Peyer's patch (tissue), 4 donors: ENCODE measurements around the gene GPATCH2. TPM values are rescaled to one million over a fixed set of nuclear protein-coding genes. Genes with fewer than 3 reads are reported as not detected.
"Not testable (repeated sequence)": the region's sequence is repeated elsewhere in the genome, so short reads cannot be mapped to it uniquely, and the experiment has no call there.

Source experiments
- DNase-seq, 3 donors: peaks; one replicate each; pipeline ENCODE4 v3.0.0-alpha.2; 2017 to 2019
- H3K27ac ChIP-seq, 4 donors: fragments of 200-600 bp; sonication (generic); one replicate each; pipeline ENCODE4 v1.5.1; 2016 to 2019
- H3K27me3 ChIP-seq, 2 donors: fragments of 200-600 bp; sonication (generic); one replicate each; pipeline ENCODE4 v1.5.1; 2019
- H3K36me3 ChIP-seq, 3 donors: fragments of 200-600 bp; sonication (generic); one replicate each; pipeline ENCODE4 v1.5.1; 2016 to 2019
- H3K4me1 ChIP-seq, 4 donors: fragments of 200-600 bp; sonication (generic); one replicate each; pipeline ENCODE4 v1.5.1; 2016 to 2019
- H3K4me3 ChIP-seq, 4 donors: fragments of 200-600 bp; sonication (generic); 1 replicate in 3 of 4; 2 replicates in 1 of 4; pipeline ENCODE4 v1.5.1; 2016 to 2019; ENCODE audit warnings: mild to moderate bottlenecking in 1 of 4
- H3K9me3 ChIP-seq, 4 donors: fragments of 200-600 bp; sonication (generic); one replicate each; pipeline ENCODE4 v1.5.1; 2016 to 2019; ENCODE audit warnings: mild to moderate bottlenecking in 1 of 4
- POLR2A ChIP-seq, 2 donors: fragments of 450-650 bp; IDR thresholded peaks; one replicate each; pipeline ENCODE4 v1.5.1; 2017; ENCODE audit warnings: antibody characterized with exemption in 2 of 2, mild to moderate bottlenecking in 2 of 2, moderate library complexity in 2 of 2
- total RNA-seq, 4 donors: library from RNA; depleted of rRNA; stranded (reverse); fragments of >200 nt; gene quantifications; one replicate each; pipeline ENCODE4 v1.1.0, GENCODE V29; 2016
- TF ChIP-seq, protein P1 (sequence below), 6 experiments: fragments of 450-650 bp in 4 of 6; fragments of 200-600 bp in 2 of 6; sonication (generic) in 1 of 6; IDR thresholded peaks; one replicate each; pipeline ENCODE4 v1.5.1; 2017 to 2019; ENCODE audit warnings: antibody characterized with exemption in 6 of 6, mild to moderate bottlenecking in 3 of 6, moderate library complexity in 1 of 6

The GPATCH2 gene
- total RNA-seq, 4 donors from 2014 or later, result 17.5 to 38.0 (median 24.7) TPM

DNA sequence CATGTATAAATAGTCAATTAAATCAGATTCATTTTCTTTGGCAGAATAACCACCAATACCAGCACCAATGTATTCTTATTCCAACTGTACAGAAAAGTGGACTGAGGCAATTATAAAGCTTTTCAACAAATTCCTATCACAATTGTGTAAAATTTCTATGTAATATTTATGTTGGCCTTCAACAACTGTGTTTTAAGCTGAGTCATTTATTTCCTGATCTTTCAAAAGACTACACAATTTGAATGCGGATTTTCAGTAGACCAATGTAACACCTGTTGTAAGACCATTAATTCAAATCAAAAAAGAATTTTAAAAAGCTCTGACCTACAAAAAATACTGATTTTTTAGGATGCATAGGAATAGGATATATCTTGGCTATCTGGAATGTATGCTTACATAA lies 25.5 kb downstream of the GPATCH2 start:
- Histone ChIP-seq H3K27me3 (no peaks in the 10 kb centered on the region), H3K9me3 (no peaks in the 10 kb centered on the region), H3K4me3 (no peak overlapping the region), H3K27ac (no peak overlapping the region), H3K36me3 (peaks cover 0 to 9% (median 0%) of the 10 kb centered on the region in 3 donors), H3K4me1 (no peaks in the 10 kb centered on the region)
- TF ChIP-seq POLR2A (IDR thresholded peaks at IDR 0.05), result no peak
- TF ChIP-seq, protein P1, sequence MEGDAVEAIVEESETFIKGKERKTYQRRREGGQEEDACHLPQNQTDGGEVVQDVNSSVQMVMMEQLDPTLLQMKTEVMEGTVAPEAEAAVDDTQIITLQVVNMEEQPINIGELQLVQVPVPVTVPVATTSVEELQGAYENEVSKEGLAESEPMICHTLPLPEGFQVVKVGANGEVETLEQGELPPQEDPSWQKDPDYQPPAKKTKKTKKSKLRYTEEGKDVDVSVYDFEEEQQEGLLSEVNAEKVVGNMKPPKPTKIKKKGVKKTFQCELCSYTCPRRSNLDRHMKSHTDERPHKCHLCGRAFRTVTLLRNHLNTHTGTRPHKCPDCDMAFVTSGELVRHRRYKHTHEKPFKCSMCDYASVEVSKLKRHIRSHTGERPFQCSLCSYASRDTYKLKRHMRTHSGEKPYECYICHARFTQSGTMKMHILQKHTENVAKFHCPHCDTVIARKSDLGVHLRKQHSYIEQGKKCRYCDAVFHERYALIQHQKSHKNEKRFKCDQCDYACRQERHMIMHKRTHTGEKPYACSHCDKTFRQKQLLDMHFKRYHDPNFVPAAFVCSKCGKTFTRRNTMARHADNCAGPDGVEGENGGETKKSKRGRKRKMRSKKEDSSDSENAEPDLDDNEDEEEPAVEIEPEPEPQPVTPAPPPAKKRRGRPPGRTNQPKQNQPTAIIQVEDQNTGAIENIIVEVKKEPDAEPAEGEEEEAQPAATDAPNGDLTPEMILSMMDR (IDR thresholded peaks at IDR 0.05), result no peak
- no peak for DNase-seq

- H3K4me1 ChIP-seq, result no peaks in the 10 kb centered on the region
- H3K9me3 ChIP-seq, result no peaks in the 10 kb centered on the region
- no peak overlapping the region for H3K4me3 ChIP-seq
- peaks cover 0 to 6% (median 0%) of the 10 kb centered on the region in 3 donors for H3K36me3 ChIP-seq
- TF ChIP-seq, protein P1 (IDR thresholded peaks at IDR 0.05), result no peak
- no peak for TF ChIP-seq POLR2A (IDR thresholded peaks at IDR 0.05)
- H3K27ac ChIP-seq, result no peak overlapping the region
- no peak for DNase-seq
- no peaks in the 10 kb centered on the region for H3K27me3 ChIP-seq
Observed at GRCh38 chr1:217602380-217602779, 28.5 kb downstream of the GPATCH2 start.

DNA sequence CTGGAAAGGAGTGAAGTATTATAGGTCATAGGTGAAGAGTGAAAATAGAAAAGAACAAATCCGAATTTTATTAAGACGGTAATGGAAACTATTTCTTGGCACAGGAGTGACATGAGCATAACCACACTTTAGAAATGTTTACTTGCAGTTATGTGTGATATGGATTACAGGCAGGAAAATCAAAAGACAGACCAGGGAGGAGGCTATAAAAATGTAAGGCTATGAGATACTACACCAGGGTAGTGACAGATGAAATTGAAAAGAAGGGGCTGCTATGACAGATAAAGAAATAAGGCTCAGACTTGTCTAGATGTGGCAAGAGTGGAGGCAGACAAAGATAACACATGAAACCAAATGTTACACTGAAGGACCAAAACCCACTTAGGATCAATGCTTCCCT lies 31.7 kb downstream of the GPATCH2 start:
- Histone ChIP-seq H3K27ac (no peak overlapping the region), H3K4me1 (no peaks in the 10 kb centered on the region), H3K9me3 (no peaks in the 10 kb centered on the region), H3K36me3 (peaks cover 0 to 6% (median 0%) of the 10 kb centered on the region in 3 donors), H3K27me3 (no peaks in the 10 kb centered on the region), H3K4me3 (no peak overlapping the region)
- no peak for TF ChIP-seq POLR2A (IDR thresholded peaks at IDR 0.05)
- TF ChIP-seq, protein P1 (IDR thresholded peaks at IDR 0.05), result no peak
- DNase-seq, result no peak

- H3K27me3 ChIP-seq, result no peaks in the 10 kb centered on the region
- no peaks in the 10 kb centered on the region for H3K9me3 ChIP-seq
- no peak overlapping the region for H3K4me3 ChIP-seq
- H3K36me3 ChIP-seq, result no peaks in the 10 kb centered on the region
- DNase-seq, result peak in 1 of 3 donors; percentile 51
- TF ChIP-seq POLR2A (IDR thresholded peaks at IDR 0.05), result no peak
- TF ChIP-seq, protein P1 (IDR thresholded peaks at IDR 0.05), result peak in 3 of 6 experiments; percentile 65 to 66 (median 65)
- no peak overlapping the region for H3K27ac ChIP-seq
- H3K4me1 ChIP-seq, result no peaks in the 10 kb centered on the region
Observed at GRCh38 chr1:217590598-217590997, 40.3 kb downstream of the GPATCH2 start.

GRCh38 chr1:217586586-217586985 lies 44.3 kb downstream of the GPATCH2 start:
- Histone ChIP-seq H3K27ac (no peak overlapping the region), H3K27me3 (no peaks in the 10 kb centered on the region), H3K4me1 (no peaks in the 10 kb centered on the region), H3K9me3 (no peaks in the 10 kb centered on the region), H3K4me3 (no peak overlapping the region), H3K36me3 (no peaks in the 10 kb centered on the region)
- TF ChIP-seq, protein P1 (IDR thresholded peaks at IDR 0.05), result no peak
- no peak for TF ChIP-seq POLR2A (IDR thresholded peaks at IDR 0.05)
- no peak for DNase-seq

- Histone ChIP-seq H3K4me3 (no peak overlapping the region), H3K27ac (no peak overlapping the region), H3K9me3 (no peaks in the 10 kb centered on the region), H3K36me3 (no peaks in the 10 kb centered on the region), H3K27me3 (no peaks in the 10 kb centered on the region), H3K4me1 (no peaks in the 10 kb centered on the region)
- TF ChIP-seq, protein P1 (IDR thresholded peaks at IDR 0.05), result no peak
- TF ChIP-seq POLR2A (IDR thresholded peaks at IDR 0.05), result no peak
- no peak for DNase-seq
Observed at GRCh38 chr1:217585577-217585976, 45.3 kb downstream of the GPATCH2 start.

DNA sequence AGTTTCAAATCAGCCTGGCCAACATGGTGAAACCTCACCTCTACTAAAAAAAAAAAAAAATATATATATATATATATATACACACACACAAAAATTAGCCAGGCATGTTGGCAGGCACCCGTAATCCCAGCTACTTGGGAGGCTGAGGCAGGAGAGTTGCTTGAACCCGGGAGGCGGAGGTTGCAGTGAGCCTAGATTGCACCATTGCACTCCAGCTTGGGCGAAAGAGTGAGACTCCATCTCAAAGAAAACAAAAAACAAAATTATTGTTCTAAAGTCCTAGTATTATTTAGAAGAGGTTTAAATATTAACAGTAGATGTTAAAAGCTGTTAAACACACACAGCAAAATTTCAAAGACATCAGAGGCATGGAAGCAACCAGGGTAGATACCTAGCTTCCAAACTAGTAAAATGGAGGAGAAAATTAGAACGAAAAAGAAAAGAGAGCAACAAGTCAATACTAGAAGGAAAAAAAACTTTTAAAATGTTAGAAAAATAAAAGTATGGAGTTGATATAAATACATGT lies 46.5 kb downstream of the GPATCH2 start:
- not testable (repeated sequence) for H3K27ac ChIP-seq, H3K4me1 ChIP-seq, DNase-seq, H3K9me3 ChIP-seq, H3K36me3 ChIP-seq, H3K4me3 ChIP-seq, H3K27me3 ChIP-seq
